GM12878 (cell line): ENCODE results near the gene ZNF800. TPM values are rescaled to one million over a fixed set of nuclear protein-coding genes. Genes with fewer than 3 reads are reported as not detected.

ENCODE experiments used
- ATAC-seq: fragments of 200-7000 bp; cut with Tn5 transposase; 3 replicates; pipeline ENCODE4 v1.9.1; 2020; ENCODE audit warnings: mild to moderate bottlenecking, moderate library complexity
- BruUV-seq: library from RNA; stranded (reverse); fragments of 400-500 nt; replicated peaks from 2 replicates; lab custom pipeline; 2021; lab: Mats Ljungman, UMichigan
- CTCF ChIA-PET: fragments of 300-600 bp; sonication (Branson Sonifier 250); formaldehyde crosslinking; extraction: SDS; loops from one replicate; lab custom pipeline; 2021; ENCODE audit warnings: inconsistent platforms; lab: Yijun Ruan, JAX
- POLR2A ChIA-PET: fragments of 350-600 bp; formaldehyde crosslinking; extraction: SDS; loops from one replicate; lab custom pipeline; 2021; ENCODE audit warnings: inconsistent platforms; lab: Charles Lee
- RAD21 ChIA-PET: fragments of 300-600 bp; sonication (Branson Sonifier 250); formaldehyde crosslinking; loops from one replicate; lab custom pipeline; 2023; ENCODE audit warnings: antibody characterized with exemption; ENCODE audit not compliant: unreplicated experiment; lab: Charles Lee
- SMC1A ChIA-PET: fragments of 300-600 bp; sonication (Branson Sonifier 250); formaldehyde crosslinking; loops from one replicate; lab custom pipeline; 2023; ENCODE audit not compliant: unreplicated experiment, uncharacterized antibody; lab: Charles Lee
- DNase-seq: peaks from one replicate; pipeline ENCODE4 v3.0.0-alpha.2; 2011; ENCODE audit warnings: low read depth, low spot score
- FAIRE-seq: peaks from 3 replicates; lab custom pipeline; 2011; peaks lifted over from hg19 to GRCh38; lab: Jason Lieb, UNC
- H2AFZ ChIP-seq: 2 replicates; pipeline ENCODE4 v1.6.0; 2011; ENCODE audit warnings: low read depth, low read length, control low read depth; ENCODE audit not compliant: control insufficient read depth
- H3K27ac ChIP-seq: 2 replicates; pipeline ENCODE4 v1.5.1; 2011; ENCODE audit warnings: control low read depth; ENCODE audit not compliant: control insufficient read depth, insufficient read depth
- H3K27me3 ChIP-seq, 2 experiments: replicated peaks in 1 of 2; 2 replicates each; pipeline versions ENCODE4 v1.6.0 to v1.6.1; 2011; ENCODE audit warnings: low read length in 1 of 2; ENCODE audit not compliant: control insufficient read depth in 2 of 2, insufficient read depth in 2 of 2
- H3K36me3 ChIP-seq, 2 experiments: 2 replicates each; pipeline ENCODE4 v1.5.1; 2011; ENCODE audit warnings: low read length in 1 of 2; ENCODE audit not compliant: control insufficient read depth in 2 of 2, insufficient read depth in 2 of 2
- H3K4me1 ChIP-seq: 2 replicates; pipeline ENCODE4 v1.6.1; 2011; ENCODE audit warnings: mild to moderate bottlenecking, low read length, moderate library complexity, mixed read lengths; ENCODE audit not compliant: control insufficient read depth, insufficient read depth
- H3K4me2 ChIP-seq: 2 replicates; pipeline ENCODE4 v1.6.0; 2011; ENCODE audit warnings: control low read depth; ENCODE audit not compliant: control insufficient read depth, insufficient read depth
- H3K4me3 ChIP-seq: fragments of 200-600 bp; sonication (generic); 2 replicates; pipeline ENCODE4 v1.5.1; 2016
- H3K79me2 ChIP-seq: 2 replicates; pipeline ENCODE4 v1.6.0; 2011; ENCODE audit warnings: low read length; ENCODE audit not compliant: control insufficient read depth, insufficient read depth
- H3K9ac ChIP-seq: 2 replicates; pipeline ENCODE4 v1.8.0; 2011; ENCODE audit warnings: low read length, control low read depth, mixed read lengths; ENCODE audit not compliant: control insufficient read depth, insufficient read depth
- H3K9me3 ChIP-seq: replicated peaks from 3 replicates; pipeline ENCODE4 v1.5.1; 2011; ENCODE audit warnings: mild to moderate bottlenecking, low read length; ENCODE audit not compliant: control insufficient read depth, insufficient read depth
- H4K20me1 ChIP-seq: 2 replicates; pipeline ENCODE4 v1.6.0; 2011; ENCODE audit not compliant: control insufficient read depth, insufficient read depth
- BRCA1 ChIP-seq: IDR thresholded peaks from 2 replicates; pipeline ENCODE4 v1.6.1; 2011; ENCODE audit warnings: low read depth, low read length, improper control_type of control experiment
- CEBPB ChIP-seq, 2 experiments: fragments of 150-350 bp in 1 of 2; IDR thresholded peaks; 2 replicates each; pipeline ENCODE4 v1.6.1; 2012 to 2014; ENCODE audit warnings: low read depth in 2 of 2, low read length in 2 of 2, borderline replicate concordance in 1 of 2, inconsistent platforms in 1 of 2
- EGR1 ChIP-seq, 2 experiments: IDR thresholded peaks; 1 replicate in 1 of 2; 2 replicates in 1 of 2; pipeline ENCODE4 v1.6.1; 2011 to 2012; ENCODE audit warnings: low read depth in 2 of 2, low read length in 2 of 2, borderline replicate concordance in 1 of 2, mild to moderate bottlenecking in 1 of 2, moderate library complexity in 1 of 2
- HDAC6 ChIP-seq: fragments of 200-600 bp; sonication (generic); IDR thresholded peaks from one replicate; pipeline ENCODE4 v1.8.0; 2017; ENCODE audit warnings: antibody characterized with exemption; ENCODE audit not compliant: unreplicated experiment
- IRF5 ChIP-seq: fragments of 450-650 bp; IDR thresholded peaks from 2 replicates; pipeline ENCODE4 v1.6.1; 2017; ENCODE audit warnings: borderline replicate concordance
- MLLT1 ChIP-seq: fragments of 450-650 bp; IDR thresholded peaks from 2 replicates; pipeline ENCODE4 v1.6.1; 2016; ENCODE audit warnings: mild to moderate bottlenecking
- MYB ChIP-seq: fragments of 150-350 bp; IDR thresholded peaks from 2 replicates; pipeline ENCODE4 v1.6.1; 2014; ENCODE audit warnings: mild to moderate bottlenecking, low read depth, low read length, borderline replicate concordance
- POLR2AphosphoS2 ChIP-seq: IDR thresholded peaks from 2 replicates; pipeline ENCODE4 v1.6.1; 2011; ENCODE audit warnings: low read depth, mild to moderate bottlenecking, low read length, improper control_type of control experiment, moderate library complexity
- YBX1 ChIP-seq: fragments of 450-650 bp; IDR thresholded peaks from 2 replicates; pipeline ENCODE4 v1.6.1; 2016; ENCODE audit warnings: antibody characterized with exemption
- ZNF207 ChIP-seq: fragments of 450-650 bp; IDR thresholded peaks from 2 replicates; pipeline ENCODE4 v1.6.1; 2014; ENCODE audit warnings: antibody characterized with exemption, mild to moderate bottlenecking, borderline replicate concordance
- in situ Hi-C: fragments of 300-500 bp; cut with MboI; formaldehyde crosslinking; loops from 9 replicates; pipeline ENCODE4 v1.14.3; 2018; ENCODE audit warnings: mixed read lengths
- intact Hi-C: fragments of 100-400 bp; cut with micrococcal nuclease; formaldehyde crosslinking; loops from one replicate; pipeline ENCODE4 v1.14.2; 2022; ENCODE audit not compliant: unreplicated experiment
- polyA plus RNA-seq, 11 experiments: library from polyadenylated mRNA; depleted of rRNA in 4 of 11; unstranded in 6 of 11; stranded (reverse) in 5 of 11; fragments of >200 nt; fragmentation: Nextera tagmentation in 4 of 11; fragmentation: Illumina TruSeq in 1 of 11; extraction: Ambion mirVana in 4 of 11; extraction: Trizol in 1 of 11; gene quantifications; 1 replicate in 1 of 11; 2 replicates in 10 of 11; pipeline versions ENCODE4 v1.2.1 to v1.2.3, GENCODE V29; 2011 to 2016; ENCODE audit warnings: inconsistent platforms in 2 of 11, missing spikeins in 2 of 11, low read depth in 1 of 11
- total RNA-seq, 4 experiments: library from RNA; depleted of rRNA in 3 of 4; stranded (reverse); fragments of >200 nt in 3 of 4; fragmentation: Illumina TruSeq in 1 of 4; extraction: Trizol in 1 of 4; gene quantifications; 2 replicates each; pipeline versions ENCODE4 v1.2.1 to v1.2.3, GENCODE V29; 2013 to 2021

The ZNF800 gene
- total and polyA plus RNA-seq, 10 of the 15 experiments (the other 5 are each of a cell fraction or from before 2014, with no cell fraction given) = 6.8 to 33.9 (median 23.8) TPM

GRCh38 chr7:127411176-127411575, 18.7 kb upstream of the ZNF800 start:
- ChIA-PET SMC1A (no interaction called here), CTCF (no interaction called here), POLR2A (no interaction called here), RAD21 (no interaction called here)
- FAIRE-seq = no peak
- Histone ChIP-seq H4K20me1 (no peaks in the 10 kb centered on the region), H3K4me1 (peaks cover 17% of the 10 kb centered on the region), H3K27ac (no peak overlapping the region), H3K27me3 (peaks cover 0 to 1% of the 10 kb centered on the region in 2 experiments; a peak in 2 of 4 replicates), H3K4me3 (no peak overlapping the region), H3K36me3 (no peaks in the 10 kb centered on the region), H3K9me3 (no peaks in the 10 kb centered on the region), H3K79me2 (no peaks in the 10 kb centered on the region), H2AFZ (no peak overlapping the region), H3K4me2 (no peak overlapping the region), H3K9ac (no peak overlapping the region)
- BruUV-seq = no TSS peak
- intact Hi-C loops (no loop called here), in situ Hi-C loops (no loop called here)
- no peak for ATAC-seq
- TF ChIP-seq EGR1 (IDR thresholded peaks at IDR 0.05; ENCODE audit: borderline replicate concordance in 1 of 2, low read depth in 2 of 2, low read length in 2 of 2) (no peak), IRF5 (no peak), HDAC6 (no peak), MLLT1 (no peak), POLR2AphosphoS2 (no peak), CEBPB (IDR thresholded peaks at IDR 0.05; ENCODE audit: borderline replicate concordance in 1 of 2, low read depth in 2 of 2, low read length in 2 of 2) (no peak), BRCA1 (no peak), MYB (no peak), YBX1 (no peak), ZNF207 (no peak)
- DNase-seq = no peak
